ENCODE data around the gene RCSD1.

GRCh38 chr1:167665469-167665868, 35.4 kb downstream of the RCSD1 start:
- TF ChIP-seq CTCF (IDR thresholded peaks at IDR 0.05) (no peak), POLR2A (IDR thresholded peaks at IDR 0.05) (no peak)

All from testis (tissue), 2 donors.